22Rv1 (cell line): Measurements from ENCODE around the gene DPP6.

Source experiments
- CTCF ChIP-seq: fragments of 450-650 bp; IDR thresholded peaks from 2 replicates; pipeline ENCODE4 v1.5.1; 2017; ENCODE audit warnings: mild to moderate bottlenecking
- ZFX ChIP-seq: fragments of 450-650 bp; IDR thresholded peaks from 2 replicates; pipeline ENCODE4 v1.6.1; 2017; ENCODE audit warnings: antibody characterized with exemption, borderline replicate concordance

GRCh38 chr7:154677454-154677853, 625.3 kb downstream of the DPP6 start:
- TF ChIP-seq CTCF (no peak), ZFX (no peak)
